Spleen (tissue), 13 donors: ENCODE data around the gene MOCS3. TPM values are rescaled to one million over a fixed set of nuclear protein-coding genes. Genes with fewer than 3 reads are reported as not detected.

Experiments used
- DNase-seq: peaks from one replicate; pipeline ENCODE4 v3.0.0-alpha.2; 2020
- H3K27ac ChIP-seq, 8 donors: fragments of 200-600 bp; sonication (generic) in 7 of 8; 1 replicate in 4 of 8; 2 replicates in 4 of 8; pipeline versions ENCODE4 v1.5.0 to v1.8.0; 2016 to 2021; ENCODE audit warnings: inconsistent platforms in 4 of 8, mild to moderate bottlenecking in 4 of 8, moderate library complexity in 1 of 8
- H3K27me3 ChIP-seq, 7 donors: fragments of 200-600 bp; sonication (generic) in 6 of 7; replicated peaks in 1 of 7; 1 replicate in 4 of 7; 2 replicates in 3 of 7; pipeline versions ENCODE4 v1.5.0 to v1.8.0; 2016 to 2021; ENCODE audit warnings: inconsistent platforms in 3 of 7, mild to moderate bottlenecking in 1 of 7
- H3K36me3 ChIP-seq, 6 donors: fragments of 200-600 bp; sonication (generic) in 5 of 6; 1 replicate in 4 of 6; 2 replicates in 2 of 6; pipeline versions ENCODE4 v1.5.0 to v1.8.0; 2016 to 2021; ENCODE audit warnings: inconsistent platforms in 2 of 6
- H3K4me1 ChIP-seq, 6 donors: fragments of 200-600 bp; sonication (generic) in 5 of 6; 1 replicate in 3 of 6; 2 replicates in 3 of 6; pipeline versions ENCODE4 v1.5.0 to v1.8.0; 2016 to 2021; ENCODE audit warnings: inconsistent platforms in 3 of 6
- H3K4me3 ChIP-seq, 8 donors: fragments of 200-600 bp; sonication (generic) in 7 of 8; 1 replicate in 4 of 8; 2 replicates in 4 of 8; pipeline versions ENCODE4 v1.5.0 to v1.8.0; 2016 to 2021; ENCODE audit warnings: inconsistent platforms in 4 of 8, mild to moderate bottlenecking in 4 of 8, moderate library complexity in 2 of 8
- H3K9me3 ChIP-seq, 8 donors: fragments of 200-600 bp; sonication (generic) in 7 of 8; 1 replicate in 4 of 8; 2 replicates in 4 of 8; pipeline versions ENCODE4 v1.5.0 to v1.8.0; 2016 to 2021; ENCODE audit warnings: inconsistent platforms in 4 of 8
- CTCF ChIP-seq, 11 experiments: fragments of 200-600 bp in 7 of 11; fragments of 450-650 bp in 4 of 11; sonication (generic) in 4 of 11; IDR thresholded peaks in 8 of 11; conservative IDR thresholded peaks in 3 of 11; 1 replicate in 7 of 11; 2 replicates in 4 of 11; pipeline versions ENCODE4 v1.4.0 to v1.8.0; 2016 to 2021; ENCODE audit warnings: antibody characterized with exemption in 11 of 11, inconsistent platforms in 4 of 11, mild to moderate bottlenecking in 1 of 11
- POLR2A ChIP-seq, 3 donors: fragments of 450-650 bp; IDR thresholded peaks; one replicate each; pipeline ENCODE4 v1.5.1; 2017; ENCODE audit warnings: antibody characterized with exemption in 3 of 3, mild to moderate bottlenecking in 1 of 3
- POLR2AphosphoS5 ChIP-seq, 3 donors: sonication (generic); formaldehyde crosslinking; IDR thresholded peaks; one replicate each; pipeline ENCODE4 v1.5.1; 2017; ENCODE audit warnings: antibody characterized with exemption in 3 of 3
- WGBS, 5 donors: extraction: QIAGEN DNeasy Blood & Tissue Kit in 3 of 5; methylation state at CpG; one replicate each; pipeline versions ENCODE4 v1.1.5 to v1.1.7; 2013 to 2018; 5-methylcytosine and 5-hydroxymethylcytosine counted together
- intact Hi-C: fragments of 100-400 bp; cut with DNase I; formaldehyde crosslinking; loops from one replicate; pipeline ENCODE4 v1.15.0; 2023; ENCODE audit warnings: low total_unique reads
- long read RNA-seq, 2 donors: transcript quantifications; one replicate each; lab custom pipeline, GENCODE V29; 2026
- polyA plus RNA-seq, 3 donors: library from polyadenylated mRNA; stranded (reverse); fragments of 200-250 nt; gene quantifications; one replicate each; pipeline ENCODE4 v1.2.1, GENCODE V29; 2013
- total RNA-seq, 7 donors: library from RNA; depleted of rRNA in 3 of 7; stranded (reverse); fragments of >200 nt in 3 of 7; fragmentation: NEBNext Ultra II Directional in 4 of 7; extraction: Animal tissue kit (Norgen Biotek cat#: 25700) in 4 of 7; gene quantifications; one replicate each; pipeline versions ENCODE4 v1.1.0 to v1.2.1, GENCODE V29; 2016 to 2021
- donor health status: healthy with polysubstance abuse.
- donor health status: DM: no; HTN: no; CAD: no; lungs with moderate emphysema.
- donor health status: DM: no; HTN: no; CAD: no.
- donor health status: Bipolar disorder and iron deficiency.
- donor health status: healthy.
- donor health status: DM: no; HTN: no; CAD: no.
- donor health status: DM: yes; HTN: yes; CAD: no.

The MOCS3 gene, protein sequence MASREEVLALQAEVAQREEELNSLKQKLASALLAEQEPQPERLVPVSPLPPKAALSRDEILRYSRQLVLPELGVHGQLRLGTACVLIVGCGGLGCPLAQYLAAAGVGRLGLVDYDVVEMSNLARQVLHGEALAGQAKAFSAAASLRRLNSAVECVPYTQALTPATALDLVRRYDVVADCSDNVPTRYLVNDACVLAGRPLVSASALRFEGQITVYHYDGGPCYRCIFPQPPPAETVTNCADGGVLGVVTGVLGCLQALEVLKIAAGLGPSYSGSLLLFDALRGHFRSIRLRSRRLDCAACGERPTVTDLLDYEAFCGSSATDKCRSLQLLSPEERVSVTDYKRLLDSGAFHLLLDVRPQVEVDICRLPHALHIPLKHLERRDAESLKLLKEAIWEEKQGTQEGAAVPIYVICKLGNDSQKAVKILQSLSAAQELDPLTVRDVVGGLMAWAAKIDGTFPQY
- total RNA-seq (1 to 10 TPM; 3.4 to 7.0 (median 5.3) TPM), polyA plus RNA-seq (1 to 10 TPM; 2.6 to 4.2 (median 3.2) TPM)
- long read RNA-seq, donor 1, full-length matches to known transcripts, result 18 of 18 reads
- long read RNA-seq, donor 1, partial matches to known transcripts, result 0 of 18 reads
- long read RNA-seq, donor 1, other reads (novel, unspliced or antisense), result 0 of 18 reads
- long read RNA-seq, donor 2, full-length matches to known transcripts, result 9 of 9 reads
- long read RNA-seq, donor 2, partial matches to known transcripts, result 0 of 9 reads
- long read RNA-seq, donor 2, other reads (novel, unspliced or antisense), result 0 of 9 reads

DNA sequence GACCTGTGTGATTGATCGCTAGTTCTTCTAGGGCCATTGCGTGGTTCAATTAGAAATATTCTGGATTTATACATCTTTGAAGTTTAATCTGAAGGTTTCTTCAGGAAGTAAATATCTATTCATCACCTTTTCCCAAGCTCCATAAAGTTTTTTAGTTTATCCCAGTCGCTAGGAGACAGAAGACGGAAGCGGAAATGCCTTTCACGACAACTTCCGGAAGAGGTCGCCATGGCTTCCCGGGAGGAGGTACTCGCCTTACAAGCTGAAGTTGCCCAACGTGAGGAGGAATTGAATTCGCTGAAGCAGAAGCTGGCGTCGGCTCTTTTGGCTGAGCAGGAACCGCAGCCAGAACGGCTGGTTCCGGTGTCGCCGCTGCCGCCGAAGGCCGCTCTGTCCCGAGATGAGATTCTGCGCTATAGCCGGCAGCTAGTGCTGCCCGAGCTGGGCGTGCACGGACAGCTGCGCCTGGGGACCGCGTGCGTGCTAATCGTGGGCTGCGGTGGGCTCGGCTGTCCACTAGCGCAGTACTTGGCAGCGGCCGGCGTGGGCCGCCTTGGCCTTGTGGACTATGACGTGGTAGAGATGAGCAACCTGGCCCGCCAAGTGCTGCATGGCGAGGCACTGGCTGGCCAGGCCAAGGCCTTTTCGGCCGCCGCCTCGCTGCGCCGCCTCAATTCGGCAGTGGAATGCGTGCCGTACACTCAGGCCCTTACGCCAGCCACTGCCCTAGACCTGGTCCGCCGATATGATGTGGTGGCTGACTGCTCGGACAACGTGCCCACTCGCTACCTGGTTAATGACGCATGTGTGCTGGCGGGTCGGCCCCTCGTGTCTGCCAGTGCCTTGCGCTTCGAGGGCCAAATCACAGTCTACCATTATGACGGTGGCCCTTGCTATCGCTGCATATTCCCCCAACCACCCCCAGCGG is at the start of gene MOCS3:
Gene MOCS3, plus strand, starts transcription at position 204 of the 928 bp plus-strand sequence. Its CDS starts 25 bp downstream, at position 229.
- Histone ChIP-seq H3K27me3 (no peaks in the 10 kb centered on the region), H3K4me1 (peaks cover 45 to 80% (median 62%) of the 10 kb centered on the region in 6 donors), H3K36me3 (peaks cover 0 to 41% (median 10%) of the 10 kb centered on the region in 6 donors), H3K9me3 (no peaks in the 10 kb centered on the region), H3K4me3 (peak within 1 kb of the TSS; percentile 85 to 100 (median 98)), H3K27ac (peak within 1 kb of the TSS; percentile 87 to 98 (median 94))
- 1 to 5% (median 2%) methylated on average over 36 to 67 of the region's 67 CpGs for WGBS, 5 donors
- DNase-seq, result peak; percentile 92
- intact Hi-C loops, result no loop called here
- TF ChIP-seq CTCF (IDR thresholded peaks at IDR 0.05 in 8 of 11, conservative IDR thresholded peaks at IDR 0.05 in 3 of 11), result peak in 2 of 11 experiments; percentile 4 to 23
- no peak for TF ChIP-seq POLR2A (IDR thresholded peaks at IDR 0.05)
- peak in 2 of 3 donors; percentile 67 to 74 for TF ChIP-seq POLR2AphosphoS5 (IDR thresholded peaks at IDR 0.05)

- 75 to 95% (median 89%) methylated on average over 3 of the region's 3 CpGs for whole genome bisulfite sequencing, 5 donors
- H3K4me3 ChIP-seq, result no peak overlapping the region
- TF ChIP-seq CTCF (IDR thresholded peaks at IDR 0.05 in 8 of 11, conservative IDR thresholded peaks at IDR 0.05 in 3 of 11), result no peak
- no peak for TF ChIP-seq POLR2A (IDR thresholded peaks at IDR 0.05)
- no peak for TF ChIP-seq POLR2AphosphoS5 (IDR thresholded peaks at IDR 0.05)
- peaks cover 3 to 97% (median 50%) of the 10 kb centered on the region in 6 donors for H3K4me1 ChIP-seq
- peaks cover 0 to 34% (median 3%) of the 10 kb centered on the region in 6 donors for H3K36me3 ChIP-seq
- no peak for DNase-seq
- no peaks in the 10 kb centered on the region for H3K27me3 ChIP-seq
- H3K27ac ChIP-seq, result no peak overlapping the region
- no peaks in the 10 kb centered on the region for H3K9me3 ChIP-seq
- intact Hi-C loops, result no loop called here
These were observed 49.2 kb upstream of the MOCS3 start for GRCh38 chr20:50909413-50909812.

GRCh38 chr20:50911030-50911429 is 47.6 kb upstream of the MOCS3 start:
- no peaks in the 10 kb centered on the region for H3K9me3 ChIP-seq
- peaks cover 16 to 97% (median 55%) of the 10 kb centered on the region in 6 donors for H3K4me1 ChIP-seq
- intact Hi-C loops, result no loop called here
- no peak overlapping the region for H3K4me3 ChIP-seq
- peaks cover 0 to 32% (median 3%) of the 10 kb centered on the region in 6 donors for H3K36me3 ChIP-seq
- DNase-seq, result no peak
- TF ChIP-seq POLR2AphosphoS5 (IDR thresholded peaks at IDR 0.05), result no peak
- TF ChIP-seq POLR2A (IDR thresholded peaks at IDR 0.05), result no peak
- no peak for TF ChIP-seq CTCF (IDR thresholded peaks at IDR 0.05 in 8 of 11, conservative IDR thresholded peaks at IDR 0.05 in 3 of 11)
- no peak overlapping the region for H3K27ac ChIP-seq
- H3K27me3 ChIP-seq, result no peaks in the 10 kb centered on the region
- 59 to 86% (median 72%) methylated on average over 3 of the region's 3 CpGs for WGBS, 5 donors
